K562 (cell line): Measurements from ENCODE around the gene GALM. TPM values are rescaled to one million over a fixed set of nuclear protein-coding genes. Genes with fewer than 3 reads are reported as not detected.

Source experiments
- ATF6 ChIP-seq: sonication (generic); formaldehyde crosslinking; IDR thresholded peaks from 2 replicates; pipeline ENCODE4 v1.4.0; 2020; ENCODE audit warnings: mild to moderate bottlenecking, missing genetic modification reagents
- BMI1 ChIP-seq: fragments of 150-350 bp; IDR thresholded peaks from 2 replicates; pipeline ENCODE4 v1.6.1; 2014; ENCODE audit warnings: low read length
- CBFA2T3 ChIP-seq: fragments of 450-650 bp; IDR thresholded peaks from 2 replicates; pipeline ENCODE4 v1.6.1; 2017
- DPF2 ChIP-seq: fragments of 450-650 bp; IDR thresholded peaks from 2 replicates; pipeline ENCODE4 v1.6.1; 2016
- FOSL1 ChIP-seq: fragments of 200-800 bp; sonication (Bioruptor generic); conservative IDR thresholded peaks from 2 replicates; pipeline ENCODE4 v1.6.1; 2016; ENCODE audit warnings: missing genetic modification characterization, missing compliant biosample characterization
- KAT7 ChIP-seq: sonication (generic); formaldehyde crosslinking; IDR thresholded peaks from 2 replicates; pipeline ENCODE4 v1.8.0; 2022; ENCODE audit warnings: missing genetic modification reagents, mild to moderate bottlenecking, borderline replicate concordance
- LEF1 ChIP-seq: fragments of 450-650 bp; IDR thresholded peaks from 2 replicates; pipeline ENCODE4 v1.6.1; 2016; ENCODE audit warnings: mild to moderate bottlenecking
- RBM15 ChIP-seq: fragments of 200-400 bp; formaldehyde crosslinking; IDR thresholded peaks from 2 replicates; pipeline ENCODE4 v1.6.1; 2018; ENCODE audit warnings: mild to moderate bottlenecking, low read length, moderate library complexity; ENCODE audit not compliant: insufficient read depth
- TRIM25 ChIP-seq: fragments of 450-650 bp; IDR thresholded peaks from 2 replicates; pipeline ENCODE4 v1.7.0; 2016; ENCODE audit warnings: borderline replicate concordance
- ZBTB40 ChIP-seq, 2 experiments: fragments of 450-650 bp in 1 of 2; sonication (generic) in 1 of 2; formaldehyde crosslinking in 1 of 2; IDR thresholded peaks; 2 replicates each; pipeline versions ENCODE4 v1.7.1 to v1.9.0; 2016 to 2022; ENCODE audit warnings: inconsistent platforms in 1 of 2, mild to moderate bottlenecking in 1 of 2, missing genetic modification reagents in 1 of 2
- ZNF408 ChIP-seq: fragments of 250-450 bp; sonication (Bioruptor Pico); IDR thresholded peaks from 2 replicates; pipeline ENCODE4 v1.4.0; 2020; ENCODE audit warnings: low read depth, mild to moderate bottlenecking, moderate library complexity
- ZNF431 ChIP-seq: sonication (generic); formaldehyde crosslinking; IDR thresholded peaks from 2 replicates; pipeline ENCODE4 v1.8.0; 2022; ENCODE audit warnings: mild to moderate bottlenecking, missing genetic modification reagents
- ZNF449 ChIP-seq: fragments of 250-450 bp; sonication (Bioruptor Pico); IDR thresholded peaks from 2 replicates; pipeline ENCODE4 v1.8.0; 2022; ENCODE audit warnings: moderate library complexity, mild to moderate bottlenecking, inconsistent platforms
- ZNF507 ChIP-seq: conservative IDR thresholded peaks from 2 replicates; pipeline ENCODE4 v1.6.1; 2017; ENCODE audit warnings: missing genetic modification characterization, missing compliant biosample characterization
- ZNF780A ChIP-seq: fragments of 250-450 bp; sonication (Bioruptor Pico); IDR thresholded peaks from 2 replicates; pipeline ENCODE4 v1.5.0; 2021; ENCODE audit warnings: mild to moderate bottlenecking
- polyA plus RNA-seq, 8 experiments: library from polyadenylated mRNA; depleted of rRNA in 4 of 8; stranded (reverse) in 5 of 8; unstranded in 3 of 8; fragments of >200 nt; fragmentation: Nextera tagmentation in 2 of 8; fragmentation: Illumina TruSeq in 1 of 8; extraction: Ambion mirVana in 2 of 8; extraction: Trizol in 1 of 8; gene quantifications; 2 replicates each; pipeline versions ENCODE4 v1.2.1 to v1.2.3, GENCODE V29; 2011 to 2014; ENCODE audit warnings: inconsistent platforms in 1 of 8, missing spikeins in 1 of 8
- total RNA-seq, 7 experiments: library from RNA; depleted of rRNA in 6 of 7; stranded (reverse); fragments of >200 nt in 6 of 7; fragmentation: Illumina TruSeq in 2 of 7; extraction: Trizol in 2 of 7; gene quantifications; 2 replicates each; pipeline versions ENCODE4 v1.2.1 to v1.2.3, GENCODE V29; 2011 to 2021; ENCODE audit warnings: low replicate concordance in 1 of 7

GALM gene
- total and polyA plus RNA-seq, 9 of the 15 experiments (the other 6 are each of a cell fraction or from before 2014, with no cell fraction given) = 22.1 to 51.7 (median 27.9) TPM

- no peak for TF ChIP-seq RBM15
- TF ChIP-seq CBFA2T3 = peak; percentile 30
- no peak for TF ChIP-seq ATF6 (CRISPR knock-in tag)
- no peak for TF ChIP-seq ZNF431
- peak; percentile 42; the same call in 1 of the 2 replicates for TF ChIP-seq DPF2
- TF ChIP-seq ZNF507 (tag) = no peak
- no peak for TF ChIP-seq LEF1
- no peak for TF ChIP-seq BMI1
- TF ChIP-seq KAT7 (CRISPR knock-in tag) = no peak
- no peak for TF ChIP-seq ZNF449 (CRISPR knock-in tag)
- 0 out of 2 replicates have a peak, but pooled peaks have one; percentile 36 for TF ChIP-seq FOSL1 (tag)
- no peak for TF ChIP-seq TRIM25
- TF ChIP-seq ZBTB40 (IDR thresholded peaks at IDR 0.05) = no peak
- no peak for TF ChIP-seq ZBTB40 (CRISPR knock-in tag; IDR thresholded peaks at IDR 0.05)
- TF ChIP-seq ZNF780A = no peak
- TF ChIP-seq ZNF408 (CRISPR knock-in tag) = no peak
Measured at GRCh38 chr2:38658613-38659012, 7.3 kb upstream of the GALM start (continued).
